IMR-90 (cell line): ENCODE results near the gene TMC3.

Source experiments
- BHLHE40 ChIP-seq: fragments of 150-350 bp; IDR thresholded peaks from 2 replicates; pipeline ENCODE4 v1.6.1; 2016; ENCODE audit warnings: mild to moderate bottlenecking, low read depth, low read length
- CEBPB ChIP-seq: IDR thresholded peaks from 2 replicates; pipeline ENCODE4 v1.6.1; 2012; ENCODE audit warnings: low read depth, low read length, improper control_type of control experiment
- CHD1 ChIP-seq: IDR thresholded peaks from 2 replicates; pipeline ENCODE4 v1.6.1; 2012; ENCODE audit warnings: low read depth, low read length, improper control_type of control experiment
- CTCF ChIP-seq: conservative IDR thresholded peaks from 2 replicates; pipeline ENCODE4 v1.5.1; 2012; ENCODE audit warnings: mild to moderate bottlenecking, low read depth, low read length, improper control_type of control experiment
- ELK1 ChIP-seq: fragments of 150-350 bp; IDR thresholded peaks from 2 replicates; pipeline ENCODE4 v1.6.1; 2016; ENCODE audit warnings: low read depth, mild to moderate bottlenecking, low read length, moderate library complexity, borderline replicate concordance
- MAFK ChIP-seq: IDR thresholded peaks from 2 replicates; pipeline ENCODE4 v1.6.1; 2012; ENCODE audit warnings: low read depth, low read length, improper control_type of control experiment
- MXI1 ChIP-seq: IDR thresholded peaks from 2 replicates; pipeline ENCODE4 v1.6.1; 2012; ENCODE audit warnings: low read depth, mild to moderate bottlenecking, low read length, moderate library complexity, borderline replicate concordance
- NFE2L2 ChIP-seq: fragments of 150-350 bp; IDR thresholded peaks from 2 replicates; pipeline ENCODE4 v1.6.1; 2016; ENCODE audit warnings: low read depth, mild to moderate bottlenecking, low read length
- POLR2A ChIP-seq: IDR thresholded peaks from 2 replicates; pipeline ENCODE4 v1.6.1; 2012; ENCODE audit warnings: mild to moderate bottlenecking, low read depth, low read length
- RAD21 ChIP-seq: IDR thresholded peaks from 2 replicates; pipeline ENCODE4 v1.6.1; 2012; ENCODE audit warnings: low read length, improper control_type of control experiment
- RCOR1 ChIP-seq: IDR thresholded peaks from 2 replicates; pipeline ENCODE4 v1.6.1; 2012; ENCODE audit warnings: mild to moderate bottlenecking, low read length, improper control_type of control experiment; ENCODE audit not compliant: insufficient replicate concordance
- RFX5 ChIP-seq: IDR thresholded peaks from 2 replicates; pipeline ENCODE4 v1.8.0; 2012; ENCODE audit warnings: low read depth, mild to moderate bottlenecking, low read length, moderate library complexity
- SMC3 ChIP-seq: fragments of 150-350 bp; IDR thresholded peaks from 2 replicates; pipeline ENCODE4 v1.6.1; 2016; ENCODE audit warnings: low read depth, mild to moderate bottlenecking, antibody characterized with exemption, low read length, moderate library complexity
- USF2 ChIP-seq: fragments of 150-350 bp; IDR thresholded peaks from 2 replicates; pipeline ENCODE4 v1.6.1; 2017; ENCODE audit warnings: mild to moderate bottlenecking, antibody characterized with exemption, low read length, low read depth

- no peak for TF ChIP-seq RAD21
- no peak for TF ChIP-seq POLR2A
- TF ChIP-seq CTCF = no peak
- no peak for TF ChIP-seq SMC3
- no peak for TF ChIP-seq MAFK
- no peak for TF ChIP-seq MXI1
- no peak for TF ChIP-seq RCOR1
- no peak for TF ChIP-seq CHD1
- no peak for TF ChIP-seq USF2
- no peak for TF ChIP-seq CEBPB
- TF ChIP-seq ELK1 = no peak
- TF ChIP-seq BHLHE40 = no peak
- TF ChIP-seq NFE2L2 = no peak
- no peak for TF ChIP-seq RFX5
Measured at GRCh38 chr15:81331600-81331999, 42.4 kb downstream of the TMC3 start.
